Chondrocyte (in vitro differentiated cells): ENCODE data around the gene SIGLEC9. TPM values are rescaled to one million over a fixed set of nuclear protein-coding genes. Genes with fewer than 3 reads are reported as not detected.
A peak's percentile ranks its signal among the peaks of the same experiment; 100 is the strongest.

Experiments used
- DNase-seq: peaks from one replicate; pipeline ENCODE4 v3.0.0; 2021; ENCODE audit warnings: mixed read lengths, low spot score
- H3K27ac Mint-ChIP-seq: one replicate; pipeline ENCODE4 v1.8.0; 2021; ENCODE audit warnings: mild to moderate bottlenecking, moderate library complexity, mixed read lengths; ENCODE audit not compliant: unreplicated experiment
- H3K27me3 Mint-ChIP-seq: 2 replicates; pipeline ENCODE4 v1.8.0; 2021; ENCODE audit warnings: low read depth, mixed read lengths
- H3K36me3 Mint-ChIP-seq: 2 replicates; pipeline ENCODE4 v1.8.0; 2021; ENCODE audit warnings: low read depth, mixed read lengths
- H3K4me1 Mint-ChIP-seq: 2 replicates; pipeline ENCODE4 v1.8.0; 2021; ENCODE audit warnings: low read depth, mild to moderate bottlenecking, mixed read lengths
- H3K4me3 Mint-ChIP-seq: one replicate; pipeline ENCODE4 v1.8.0; 2021; ENCODE audit warnings: mild to moderate bottlenecking, moderate library complexity, mixed read lengths; ENCODE audit not compliant: unreplicated experiment
- H3K9me3 Mint-ChIP-seq: 2 replicates; pipeline ENCODE4 v1.8.0; 2021; ENCODE audit warnings: low read depth, mixed read lengths
- total RNA-seq: library from RNA; stranded (reverse); gene quantifications from 3 replicates; pipeline ENCODE4 v1.2.1, GENCODE V29; 2021
- TF ChIP-seq, protein P1 (sequence below): fragments of 200-600 bp; sonication (generic); IDR thresholded peaks from 2 replicates; pipeline ENCODE4 v1.5.0; 2021; ENCODE audit warnings: antibody characterized with exemption, mild to moderate bottlenecking, moderate library complexity

SIGLEC9 gene
- total RNA-seq, 1 donor from 2014 or later, result not detected

DNA sequence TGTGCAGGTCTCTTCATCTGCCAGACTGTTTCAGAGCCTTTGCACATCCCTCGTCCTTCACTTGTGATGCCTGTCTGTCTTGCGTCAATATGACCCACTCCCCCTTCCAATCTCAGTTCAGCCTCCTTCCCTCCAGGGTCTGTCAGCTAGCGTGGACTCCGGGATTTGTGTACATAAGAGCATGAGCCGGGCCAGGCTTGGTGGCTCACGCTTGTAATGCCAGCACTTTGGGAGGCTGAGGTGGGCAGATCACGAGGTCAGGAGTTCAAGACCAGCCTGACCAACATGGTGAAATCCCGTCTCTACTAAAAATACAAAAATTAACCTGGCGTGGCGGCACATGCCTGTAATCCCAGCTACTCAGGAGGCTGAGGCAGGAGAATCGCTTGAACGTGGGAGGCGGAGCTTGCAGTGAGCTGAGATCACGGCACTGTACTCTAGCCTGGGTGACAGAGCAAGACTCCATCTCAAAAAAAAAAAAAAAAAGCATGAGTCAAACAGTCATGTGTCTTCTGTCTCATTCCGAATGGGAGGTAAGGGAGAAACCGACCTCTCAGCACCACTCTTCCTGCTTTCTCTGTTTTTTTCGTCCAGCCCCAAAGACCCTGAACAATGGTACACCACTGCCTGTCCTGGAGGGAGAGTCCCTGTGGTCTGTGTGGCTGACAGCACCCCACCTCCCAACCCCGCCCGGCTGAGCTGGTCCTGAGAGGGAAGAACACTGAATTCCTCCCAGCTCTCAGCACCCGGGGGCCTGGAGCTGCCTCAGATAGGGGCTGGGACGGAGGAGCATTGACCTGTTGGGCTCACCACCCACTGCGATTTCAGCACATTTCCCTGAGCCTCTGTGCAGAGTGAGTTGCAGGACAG is 2.4 kb upstream of the SIGLEC9 start:
- DNase-seq, result no peak
- Mint-ChIP-seq H3K4me1 (no peaks in the 10 kb centered on the region), H3K27ac (no peak overlapping the region), H3K4me3 (no peak overlapping the region), H3K9me3 (no peaks in the 10 kb centered on the region), H3K36me3 (no peaks in the 10 kb centered on the region), H3K27me3 (peaks cover 6% of the 10 kb centered on the region)
- TF ChIP-seq, protein P1, sequence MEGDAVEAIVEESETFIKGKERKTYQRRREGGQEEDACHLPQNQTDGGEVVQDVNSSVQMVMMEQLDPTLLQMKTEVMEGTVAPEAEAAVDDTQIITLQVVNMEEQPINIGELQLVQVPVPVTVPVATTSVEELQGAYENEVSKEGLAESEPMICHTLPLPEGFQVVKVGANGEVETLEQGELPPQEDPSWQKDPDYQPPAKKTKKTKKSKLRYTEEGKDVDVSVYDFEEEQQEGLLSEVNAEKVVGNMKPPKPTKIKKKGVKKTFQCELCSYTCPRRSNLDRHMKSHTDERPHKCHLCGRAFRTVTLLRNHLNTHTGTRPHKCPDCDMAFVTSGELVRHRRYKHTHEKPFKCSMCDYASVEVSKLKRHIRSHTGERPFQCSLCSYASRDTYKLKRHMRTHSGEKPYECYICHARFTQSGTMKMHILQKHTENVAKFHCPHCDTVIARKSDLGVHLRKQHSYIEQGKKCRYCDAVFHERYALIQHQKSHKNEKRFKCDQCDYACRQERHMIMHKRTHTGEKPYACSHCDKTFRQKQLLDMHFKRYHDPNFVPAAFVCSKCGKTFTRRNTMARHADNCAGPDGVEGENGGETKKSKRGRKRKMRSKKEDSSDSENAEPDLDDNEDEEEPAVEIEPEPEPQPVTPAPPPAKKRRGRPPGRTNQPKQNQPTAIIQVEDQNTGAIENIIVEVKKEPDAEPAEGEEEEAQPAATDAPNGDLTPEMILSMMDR, result no peak

DNA sequence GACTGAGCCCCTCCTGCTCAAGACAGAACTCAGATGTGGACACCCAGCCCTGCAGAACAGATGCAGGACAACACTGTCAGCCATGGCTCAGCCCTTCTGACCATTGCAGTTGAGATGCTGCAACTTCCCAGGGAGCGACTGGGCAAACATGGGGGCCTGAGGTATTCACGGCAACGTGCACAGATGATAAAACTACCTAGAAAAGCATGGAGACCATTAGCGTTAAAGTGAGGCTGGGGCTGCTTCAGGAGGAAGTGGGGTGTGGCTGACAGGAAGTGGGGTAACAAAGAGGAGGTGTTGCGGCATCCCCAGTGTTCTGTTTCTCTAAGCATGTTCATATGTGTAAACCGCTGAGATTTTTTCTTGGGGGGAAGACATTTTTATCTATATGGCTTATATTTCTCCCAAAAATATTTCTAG is 1.3 kb upstream of the SIGLEC9 start:
- H3K36me3 Mint-ChIP-seq, result no peaks in the 10 kb centered on the region

DNA sequence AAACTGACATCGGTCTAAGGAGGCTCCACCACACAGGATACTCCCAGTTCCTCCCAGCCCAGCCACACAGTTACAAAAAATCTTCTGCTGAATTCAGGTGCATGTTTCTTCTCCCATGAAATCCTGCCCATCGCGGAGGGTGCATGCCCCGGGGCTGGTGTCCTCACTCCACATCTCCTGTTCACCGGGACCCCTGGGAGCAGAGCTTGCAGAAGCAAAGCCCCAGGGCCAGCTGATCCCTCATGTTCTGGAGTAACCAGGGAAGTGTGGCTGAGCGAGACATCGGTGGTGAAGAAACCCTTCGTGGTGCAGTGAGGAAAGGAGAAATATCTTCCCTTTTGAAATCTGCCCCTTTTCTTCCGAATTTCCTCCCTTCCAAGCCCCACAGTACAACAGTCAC is 904 bp upstream of the SIGLEC9 start:
- no peak overlapping the region for H3K4me3 Mint-ChIP-seq
- H3K27me3 Mint-ChIP-seq, result peaks cover 4% of the 10 kb centered on the region
- TF ChIP-seq, protein P1, result no peak
- H3K36me3 Mint-ChIP-seq, result no peaks in the 10 kb centered on the region
- H3K27ac Mint-ChIP-seq, result no peak overlapping the region
- no peaks in the 10 kb centered on the region for H3K9me3 Mint-ChIP-seq
- peak; percentile 81 for DNase-seq
- no peaks in the 10 kb centered on the region for H3K4me1 Mint-ChIP-seq

More for the DNA sequence above, 1.3 kb upstream of the SIGLEC9 start:
- H3K4me1 Mint-ChIP-seq, result no peaks in the 10 kb centered on the region
- H3K4me3 Mint-ChIP-seq, result no peak overlapping the region
- peak; percentile 50 for DNase-seq
- TF ChIP-seq, protein P1, result no peak
- H3K9me3 Mint-ChIP-seq, result no peaks in the 10 kb centered on the region
- H3K27ac Mint-ChIP-seq, result no peak overlapping the region
- peaks cover 4% of the 10 kb centered on the region for H3K27me3 Mint-ChIP-seq

DNA sequence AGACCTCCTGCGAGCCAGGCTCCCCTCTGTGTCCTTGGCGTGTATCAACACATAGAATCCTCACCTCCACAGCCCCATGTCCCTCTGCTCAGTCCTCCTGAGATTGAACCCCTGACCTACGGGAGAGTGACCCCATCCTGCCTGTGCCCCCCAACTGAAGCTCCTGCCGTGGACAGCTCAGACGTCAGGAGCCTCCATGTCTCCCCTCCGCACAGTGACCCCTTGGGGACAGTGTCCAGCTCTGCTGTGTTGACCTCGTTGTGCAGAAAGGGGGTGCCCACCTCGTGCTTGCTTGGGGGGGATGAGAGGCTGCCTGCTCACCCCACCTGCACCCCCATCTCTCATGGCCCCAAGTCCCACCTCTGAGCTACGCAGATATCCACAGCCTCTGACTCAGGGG is 490 bp upstream of the SIGLEC9 start:
- TF ChIP-seq, protein P1, result no peak
- H3K4me1 Mint-ChIP-seq, result no peaks in the 10 kb centered on the region

DNA sequence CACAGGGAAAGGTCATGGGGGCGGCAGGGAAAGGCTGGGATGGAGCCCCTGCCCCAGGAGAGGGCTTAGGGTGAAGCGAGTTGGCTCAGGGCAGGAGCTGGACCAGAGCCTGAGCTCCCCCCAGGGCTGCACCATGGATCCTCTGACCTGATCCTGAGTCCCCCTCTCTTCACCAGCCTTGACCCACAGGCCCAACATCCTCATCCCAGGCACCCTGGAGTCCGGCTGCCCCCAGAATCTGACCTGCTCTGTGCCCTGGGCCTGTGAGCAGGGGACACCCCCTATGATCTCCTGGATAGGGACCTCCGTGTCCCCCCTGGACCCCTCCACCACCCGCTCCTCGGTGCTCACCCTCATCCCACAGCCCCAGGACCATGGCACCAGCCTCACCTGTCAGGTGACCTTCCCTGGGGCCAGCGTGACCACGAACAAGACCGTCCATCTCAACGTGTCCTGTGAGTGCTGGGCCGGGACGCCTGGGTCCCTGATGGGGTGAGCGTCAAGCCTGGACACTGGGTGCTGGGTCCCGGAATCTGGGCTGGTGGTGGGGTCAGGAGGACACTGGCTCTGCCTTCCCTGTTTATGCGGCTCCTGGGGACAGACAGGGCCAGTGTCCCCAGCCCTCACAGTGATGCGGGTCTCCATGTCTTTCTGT is 842 bp downstream of the SIGLEC9 start:
- Mint-ChIP-seq H3K9me3 (no peaks in the 10 kb centered on the region), H3K27ac (no peak overlapping the region), H3K27me3 (no peaks in the 10 kb centered on the region), H3K36me3 (no peaks in the 10 kb centered on the region), H3K4me1 (no peaks in the 10 kb centered on the region), H3K4me3 (no peak overlapping the region)
- DNase-seq, result peak; percentile 92
- TF ChIP-seq, protein P1, result no peak

More for the DNA sequence above, 490 bp upstream of the SIGLEC9 start:
- peak; percentile 59 for DNase-seq
- no peak overlapping the region for H3K27ac Mint-ChIP-seq
- H3K27me3 Mint-ChIP-seq, result peaks cover under 1% of the 10 kb centered on the region
- H3K36me3 Mint-ChIP-seq, result no peaks in the 10 kb centered on the region
- no peaks in the 10 kb centered on the region for H3K9me3 Mint-ChIP-seq
- H3K4me3 Mint-ChIP-seq, result no peak overlapping the region
